Stimulated activated CD4-positive, alpha-beta T cell treated with anti-CD3 and anti-CD28 coated beads, Interleukin-4, amount 100 ng/mL, for 48 hours (primary cell): ENCODE data around the gene ABI2.

Experiments used
- DNase-seq, 2 donors: peaks; one replicate each; pipeline ENCODE4 v3.0.0-alpha.2; 2020; ENCODE audit warnings: low read depth in 2 of 2

ABI2 gene

GRCh38 chr2:203476881-203477280, 148.7 kb downstream of the ABI2 start:
- no peak for DNase-seq

GRCh38 chr2:203480623-203481022, 152.4 kb downstream of the ABI2 start:
- no peak for DNase-seq

DNA sequence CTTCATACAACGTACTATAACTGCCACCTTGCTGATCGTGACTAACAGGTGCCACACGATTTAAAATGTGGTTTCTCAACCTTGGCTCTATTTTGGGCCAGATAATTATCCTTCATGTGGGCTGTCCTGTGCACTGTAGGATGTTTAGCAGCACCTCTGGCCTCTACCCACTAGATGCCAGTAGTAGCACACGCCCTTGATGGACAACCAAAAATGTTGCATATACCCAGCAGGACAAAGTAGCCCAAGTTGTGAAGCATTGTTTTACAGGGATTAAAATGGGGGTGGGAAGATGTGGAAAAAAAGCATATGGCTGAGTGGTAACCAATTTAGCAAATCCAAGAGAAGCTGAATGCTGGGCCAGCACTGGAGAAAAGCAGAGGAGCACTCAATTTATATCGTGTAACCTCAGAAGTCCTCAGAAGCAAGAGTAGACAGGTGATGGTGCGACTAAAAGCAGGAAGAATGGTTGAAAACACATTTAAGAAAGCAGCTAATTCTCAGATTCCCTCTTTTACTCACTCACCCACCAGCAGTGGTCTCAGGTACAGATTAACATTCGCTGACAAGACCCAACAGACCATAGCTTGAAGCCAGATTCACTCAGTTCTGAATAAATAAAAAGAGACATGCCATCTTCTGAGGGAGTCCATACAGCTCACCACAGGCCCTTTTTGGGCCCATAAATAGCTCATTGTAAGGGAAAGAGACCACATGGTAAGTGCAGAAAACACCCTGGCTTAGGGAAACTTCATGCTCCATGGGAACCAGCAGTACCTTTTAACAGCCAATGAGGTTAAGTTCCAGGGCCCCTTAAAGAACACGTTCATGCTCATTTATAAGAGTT, 156.3 kb downstream of the ABI2 start:
- DNase-seq: peak in 1 of 2 donors; percentile 23

DNA sequence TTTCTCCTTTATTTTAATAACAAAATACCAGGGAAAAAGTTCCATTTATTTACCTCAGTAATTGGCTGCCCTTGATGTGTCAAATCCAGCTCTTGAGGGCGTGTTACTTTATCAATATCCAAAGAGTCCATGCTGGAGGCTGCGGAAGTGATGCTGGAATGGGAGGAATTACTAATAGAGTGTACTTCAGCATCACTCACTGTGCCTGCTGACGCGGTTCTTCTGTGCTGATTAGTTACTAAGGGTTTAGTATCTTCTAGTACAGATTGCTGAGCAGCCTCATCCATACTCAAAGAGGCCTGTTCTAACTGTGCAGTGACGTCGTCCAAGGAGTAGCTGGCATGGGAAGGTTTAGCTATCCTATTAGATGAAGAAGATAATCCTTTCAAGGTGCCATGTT, 161.3 kb downstream of the ABI2 start:
- no peak for DNase-seq

DNA sequence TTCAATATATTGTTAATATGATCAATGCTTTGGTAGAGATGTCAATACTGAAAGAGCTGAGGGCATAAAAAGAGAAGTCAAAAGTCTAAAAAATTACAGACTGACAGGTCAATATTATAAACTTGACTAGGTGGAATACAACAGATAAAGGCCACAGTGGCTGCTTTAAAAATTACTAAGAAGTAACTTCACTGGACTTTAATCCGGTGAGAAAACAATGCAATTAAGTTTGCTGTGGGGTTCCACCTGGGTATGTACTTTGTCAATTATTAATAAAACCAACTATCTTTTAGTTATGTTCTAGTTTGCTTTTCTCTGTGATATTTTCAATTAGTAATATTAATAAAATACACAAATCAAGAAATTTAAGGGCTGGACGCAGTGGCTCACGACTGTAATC, 162.2 kb downstream of the ABI2 start:
- no peak for DNase-seq

DNA sequence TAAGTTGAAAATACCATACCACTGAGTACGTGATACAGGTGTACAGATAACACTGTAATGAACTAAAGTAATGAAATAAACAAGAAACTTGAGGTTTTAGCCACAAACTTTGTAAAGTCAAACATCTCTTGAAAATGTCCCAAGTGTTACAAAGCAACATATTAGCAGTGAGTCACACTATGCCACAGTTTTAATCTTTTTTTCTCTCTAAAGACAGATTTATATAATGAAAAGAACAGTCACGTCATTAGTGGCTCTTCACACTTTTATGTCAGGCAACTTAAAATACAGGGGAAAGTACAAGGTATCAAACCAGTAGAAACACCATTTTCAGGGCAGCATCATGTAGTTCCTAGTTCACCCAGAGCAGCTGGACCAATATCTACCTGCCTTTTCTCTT, 164.8 kb downstream of the ABI2 start:
- DNase-seq: no peak
